ENCODE results near the gene HNRNPA2B1.

DNA sequence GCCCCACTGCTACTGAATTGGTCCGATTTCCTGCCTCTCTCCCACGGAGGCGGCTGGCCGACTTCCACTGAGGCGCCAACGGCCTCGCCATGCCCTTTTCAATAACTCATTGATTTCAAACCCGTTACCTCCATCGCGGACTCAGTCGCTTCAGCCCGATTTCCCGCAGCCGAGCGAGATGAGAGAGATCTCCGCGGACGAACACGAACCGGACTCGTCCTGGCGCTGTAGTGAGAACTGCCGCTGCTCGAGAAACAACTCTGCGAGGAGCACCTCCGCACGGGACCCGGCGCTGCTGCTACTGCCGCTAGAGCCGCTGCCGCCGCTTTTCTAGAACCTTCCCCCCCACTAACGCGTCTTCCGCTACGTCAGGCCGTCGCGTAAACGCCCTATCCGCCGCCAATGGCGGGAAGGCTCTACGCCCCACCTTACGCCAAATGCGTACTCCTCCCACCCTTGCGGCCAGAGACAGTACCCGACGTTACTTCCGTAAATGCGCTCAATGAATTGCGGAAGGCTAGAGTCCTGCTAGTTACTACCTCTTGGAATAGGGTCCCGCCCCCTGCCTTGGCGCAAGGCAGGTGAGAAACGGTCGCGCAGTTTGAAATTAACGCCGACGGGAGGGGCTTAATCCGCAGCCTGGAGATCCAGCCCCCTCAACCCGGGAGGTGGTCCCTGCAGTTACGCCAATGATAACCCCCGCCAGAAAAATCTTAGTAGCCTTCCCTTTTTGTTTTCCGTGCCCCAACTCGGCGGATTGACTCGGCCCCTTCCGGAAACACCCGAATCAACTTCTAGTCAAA lies at the start of gene HNRNPA2B1:
- peak; percentile 82 for TF ChIP-seq ELF1 (IDR thresholded peaks at IDR 0.05)
- TF ChIP-seq, protein P1, sequence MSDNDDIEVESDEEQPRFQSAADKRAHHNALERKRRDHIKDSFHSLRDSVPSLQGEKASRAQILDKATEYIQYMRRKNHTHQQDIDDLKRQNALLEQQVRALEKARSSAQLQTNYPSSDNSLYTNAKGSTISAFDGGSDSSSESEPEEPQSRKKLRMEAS (IDR thresholded peaks at IDR 0.05; ENCODE audit: low read depth), result peak; percentile 44
- TF ChIP-seq, protein P2, sequence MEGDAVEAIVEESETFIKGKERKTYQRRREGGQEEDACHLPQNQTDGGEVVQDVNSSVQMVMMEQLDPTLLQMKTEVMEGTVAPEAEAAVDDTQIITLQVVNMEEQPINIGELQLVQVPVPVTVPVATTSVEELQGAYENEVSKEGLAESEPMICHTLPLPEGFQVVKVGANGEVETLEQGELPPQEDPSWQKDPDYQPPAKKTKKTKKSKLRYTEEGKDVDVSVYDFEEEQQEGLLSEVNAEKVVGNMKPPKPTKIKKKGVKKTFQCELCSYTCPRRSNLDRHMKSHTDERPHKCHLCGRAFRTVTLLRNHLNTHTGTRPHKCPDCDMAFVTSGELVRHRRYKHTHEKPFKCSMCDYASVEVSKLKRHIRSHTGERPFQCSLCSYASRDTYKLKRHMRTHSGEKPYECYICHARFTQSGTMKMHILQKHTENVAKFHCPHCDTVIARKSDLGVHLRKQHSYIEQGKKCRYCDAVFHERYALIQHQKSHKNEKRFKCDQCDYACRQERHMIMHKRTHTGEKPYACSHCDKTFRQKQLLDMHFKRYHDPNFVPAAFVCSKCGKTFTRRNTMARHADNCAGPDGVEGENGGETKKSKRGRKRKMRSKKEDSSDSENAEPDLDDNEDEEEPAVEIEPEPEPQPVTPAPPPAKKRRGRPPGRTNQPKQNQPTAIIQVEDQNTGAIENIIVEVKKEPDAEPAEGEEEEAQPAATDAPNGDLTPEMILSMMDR (IDR thresholded peaks at IDR 0.05), result no peak
- TF ChIP-seq GATA2 (CRISPR knock-in tag; IDR thresholded peaks at IDR 0.05), result no peak
- TF ChIP-seq RFX5 (IDR thresholded peaks at IDR 0.05; ENCODE audit: low read length), result no peak
- TF ChIP-seq CHD2 (IDR thresholded peaks at IDR 0.05; ENCODE audit: low read length, partially characterized antibody), result no peak
- TF ChIP-seq YY1 (IDR thresholded peaks at IDR 0.05; ENCODE audit: low read depth), result no peak; the same call in 1 of the 2 replicates
- peak; percentile 96; the same call in 1 of the 2 replicates for TF ChIP-seq SIN3A (IDR thresholded peaks at IDR 0.05; ENCODE audit: borderline replicate concordance, low read depth, low read length)
- TF ChIP-seq TAF1 (IDR thresholded peaks at IDR 0.05; ENCODE audit: borderline replicate concordance, low read depth, low read length), result peak; percentile 99
